HCT116 (cell line): ENCODE results near the gene COASY. TPM values are rescaled to one million over a fixed set of nuclear protein-coding genes. Genes with fewer than 3 reads are reported as not detected.

Experiments
- ATAC-seq: fragments of 200-7000 bp; cut with Tn5 transposase; 2 replicates; pipeline ENCODE4 v1.9.1; 2020; ENCODE audit warnings: mild to moderate bottlenecking, moderate library complexity
- BruUV-seq: library from RNA; stranded (reverse); fragments of 400-500 nt; replicated peaks from 2 replicates; lab custom pipeline; 2021; lab: Mats Ljungman, UMichigan
- CTCF ChIA-PET: fragments of 300-600 bp; sonication (Branson Sonifier 250); formaldehyde crosslinking; loops from one replicate; lab custom pipeline; 2021; ENCODE audit warnings: antibody characterized with exemption; lab: Charles Lee
- POLR2A ChIA-PET: fragments of 300-600, 350-600 bp; sonication (Branson Sonifier 250); formaldehyde crosslinking; loops from one replicate; lab custom pipeline; 2021; ENCODE audit warnings: antibody characterized with exemption; lab: Charles Lee
- RAD21 ChIA-PET, 2 experiments: fragments of 300-600 bp; sonication (Branson Sonifier 250); formaldehyde crosslinking; loops; one replicate each; lab custom pipeline; 2023; ENCODE audit warnings: low total read pairs in 2 of 2; ENCODE audit not compliant: uncharacterized antibody in 2 of 2, unreplicated experiment in 2 of 2, low non-redundant PET in 1 of 2; lab: Charles Lee
- DNase-seq: peaks from one replicate; pipeline ENCODE4 v3.0.0-alpha.2; 2010; ENCODE audit warnings: low read depth, low spot score
- H2AFZ ChIP-seq: fragments of 200-600 bp; shearing (Covaris generic), sonication (generic); 2 replicates; pipeline ENCODE4 v1.6.1; 2017; ENCODE audit warnings: low read depth, mixed run types, mixed read lengths, antibody characterized with exemption, low read length; ENCODE audit not compliant: poor library complexity, severe bottlenecking
- H3K27ac ChIP-seq: 2 replicates; pipeline ENCODE4 v1.5.1; 2012; ENCODE audit warnings: low read depth, low read length
- H3K27me3 ChIP-seq: fragments of 200-600 bp; sonication (generic); 2 replicates; pipeline ENCODE4 v1.6.1; 2016; ENCODE audit warnings: mixed run types, low read length, mixed read lengths; ENCODE audit not compliant: insufficient read depth
- H3K36me3 ChIP-seq, 2 experiments: fragments of 200-500 bp in 1 of 2; fragments of 200-600 bp in 1 of 2; sonication (Bioruptor generic) in 1 of 2; sonication (generic) in 1 of 2; 2 replicates each; pipeline versions ENCODE4 v1.5.1 to v1.6.1; 2014 to 2016; ENCODE audit warnings: low read length in 2 of 2, inconsistent platforms in 1 of 2, mixed read lengths in 1 of 2, mixed run types in 1 of 2; ENCODE audit not compliant: insufficient read depth in 2 of 2, control insufficient read depth in 1 of 2
- H3K4me1 ChIP-seq, 2 experiments: fragments of 200-600 bp in 1 of 2; sonication (generic) in 1 of 2; 2 replicates each; pipeline versions ENCODE4 v1.5.1 to v1.6.1; 2012 to 2017; ENCODE audit warnings: low read length in 2 of 2, inconsistent platforms in 1 of 2, mild to moderate bottlenecking in 1 of 2, mixed read lengths in 1 of 2, mixed run types in 1 of 2, moderate library complexity in 1 of 2; ENCODE audit not compliant: insufficient read depth in 2 of 2, control insufficient read depth in 1 of 2
- H3K4me2 ChIP-seq: fragments of 200-600 bp; sonication (generic); 2 replicates; pipeline ENCODE4 v1.6.1; 2017; ENCODE audit warnings: mixed run types, low read length, mixed read lengths
- H3K4me3 ChIP-seq, 2 experiments: fragments of 200-600 bp in 1 of 2; sonication (generic) in 1 of 2; replicated peaks in 1 of 2; 2 replicates each; pipeline ENCODE4 v1.5.1; 2011 to 2016; ENCODE audit warnings: low read length in 2 of 2, control low read depth in 1 of 2, low read depth in 1 of 2, mild to moderate bottlenecking in 1 of 2, mixed read lengths in 1 of 2, mixed run types in 1 of 2
- H3K79me2 ChIP-seq: fragments of 200-600 bp; sonication (generic); 2 replicates; pipeline ENCODE4 v1.6.1; 2017; ENCODE audit warnings: mild to moderate bottlenecking, mixed run types, low read length, moderate library complexity, mixed read lengths; ENCODE audit not compliant: insufficient read depth
- H3K9ac ChIP-seq: fragments of 200-600 bp; sonication (generic); 2 replicates; pipeline ENCODE4 v1.6.1; 2016; ENCODE audit warnings: low read length, mixed read lengths
- H3K9me2 ChIP-seq: fragments of 200-600 bp; sonication (generic), shearing (Covaris generic); 2 replicates; pipeline ENCODE4 v1.6.1; 2017; ENCODE audit warnings: mixed run types, mild to moderate bottlenecking, moderate library complexity; ENCODE audit not compliant: insufficient read depth
- H3K9me3 ChIP-seq, 2 experiments: fragments of 200-500 bp in 1 of 2; fragments of 200-600 bp in 1 of 2; sonication (Bioruptor generic) in 1 of 2; sonication (generic) in 1 of 2; 2 replicates each; pipeline ENCODE4 v1.6.1; 2014 to 2017; ENCODE audit warnings: low read length in 2 of 2, mixed read lengths in 2 of 2, inconsistent platforms in 1 of 2, low read depth in 1 of 2, mild to moderate bottlenecking in 1 of 2, mixed run types in 1 of 2, moderate library complexity in 1 of 2; ENCODE audit not compliant: control insufficient read depth in 1 of 2, insufficient read depth in 1 of 2
- H4K20me1 ChIP-seq: fragments of 200-600 bp; sonication (generic), shearing (Covaris generic); 2 replicates; pipeline ENCODE4 v1.6.1; 2017; ENCODE audit warnings: mixed run types, mild to moderate bottlenecking, moderate library complexity; ENCODE audit not compliant: insufficient read depth
- ATF3 ChIP-seq: IDR thresholded peaks from 2 replicates; pipeline ENCODE4 v1.6.1; 2012
- CBX3 ChIP-seq: IDR thresholded peaks from 2 replicates; pipeline ENCODE4 v1.6.1; 2012; ENCODE audit warnings: low read depth
- CTCF ChIP-seq, 3 experiments: fragments of 200-600 bp in 1 of 3; sonication (generic) in 1 of 3; IDR thresholded peaks in 2 of 3; conservative IDR thresholded peaks in 1 of 3; 2 replicates each; pipeline ENCODE4 v1.5.1; 2012 to 2017; ENCODE audit warnings: low read depth in 2 of 3, low read length in 2 of 3, antibody characterized with exemption in 1 of 3, borderline replicate concordance in 1 of 3, control low read depth in 1 of 3, mild to moderate bottlenecking in 1 of 3, mixed read lengths in 1 of 3, mixed run types in 1 of 3, moderate library complexity in 1 of 3; ENCODE audit not compliant: insufficient read depth in 1 of 3
- EZH2 ChIP-seq: fragments of 200-600 bp; sonication (generic); IDR thresholded peaks from 2 replicates; pipeline ENCODE4 v1.6.1; 2017; ENCODE audit warnings: antibody characterized with exemption, mixed run types
- FOSL1 ChIP-seq: IDR thresholded peaks from 2 replicates; pipeline ENCODE4 v1.6.1; 2012; ENCODE audit warnings: low read depth
- JUND ChIP-seq: IDR thresholded peaks from 2 replicates; pipeline ENCODE4 v1.6.1; 2012
- MAX ChIP-seq: IDR thresholded peaks from 2 replicates; pipeline ENCODE4 v1.6.1; 2012
- POLR2A ChIP-seq: IDR thresholded peaks from 2 replicates; pipeline ENCODE4 v1.7.0; 2011; ENCODE audit warnings: borderline replicate concordance; ENCODE audit not compliant: insufficient read depth, insufficient read length; ENCODE audit errors: extremely low read depth
- POLR2AphosphoS5 ChIP-seq: IDR thresholded peaks from 2 replicates; pipeline ENCODE4 v1.6.1; 2011; ENCODE audit warnings: mild to moderate bottlenecking, low read depth, low read length, moderate library complexity
- RAD21 ChIP-seq: IDR thresholded peaks from 2 replicates; pipeline ENCODE4 v1.6.1; 2012; ENCODE audit warnings: low read depth, mild to moderate bottlenecking
- SIN3A ChIP-seq: IDR thresholded peaks from 2 replicates; pipeline ENCODE4 v1.6.1; 2012; ENCODE audit warnings: low read depth
- SP1 ChIP-seq: IDR thresholded peaks from 2 replicates; pipeline ENCODE4 v1.6.1; 2012; ENCODE audit warnings: low read depth
- SRF ChIP-seq: IDR thresholded peaks from 2 replicates; pipeline ENCODE4 v1.6.1; 2012; ENCODE audit warnings: low read depth
- YY1 ChIP-seq: IDR thresholded peaks from 2 replicates; pipeline ENCODE4 v1.6.1; 2011; ENCODE audit warnings: low read length, low read depth, moderate library complexity, mild to moderate bottlenecking; ENCODE audit not compliant: insufficient replicate concordance; ENCODE audit errors: extremely low read depth
- ZBTB33 ChIP-seq: IDR thresholded peaks from 2 replicates; pipeline ENCODE4 v1.6.1; 2011; ENCODE audit warnings: mild to moderate bottlenecking, low read length, moderate library complexity; ENCODE audit not compliant: insufficient replicate concordance; ENCODE audit errors: extremely low read depth
- ZNF274 ChIP-seq: fragments of 200-500 bp; sonication (Bioruptor generic); IDR thresholded peaks from 2 replicates; pipeline ENCODE4 v1.6.1; 2014; ENCODE audit warnings: mild to moderate bottlenecking, low read depth, low read length, inconsistent platforms
- intact Hi-C: fragments of 100-400 bp; cut with micrococcal nuclease; formaldehyde crosslinking; loops from 2 replicates; pipeline ENCODE4 v1.10.0; 2022
- total RNA-seq: library from RNA; stranded (reverse); gene quantifications from one replicate; pipeline ENCODE4 v1.2.1, GENCODE V29; 2021; ENCODE audit not compliant: unreplicated experiment

COASY gene
- total RNA-seq, 1 experiment from 2014 or later = 137 TPM

DNA sequence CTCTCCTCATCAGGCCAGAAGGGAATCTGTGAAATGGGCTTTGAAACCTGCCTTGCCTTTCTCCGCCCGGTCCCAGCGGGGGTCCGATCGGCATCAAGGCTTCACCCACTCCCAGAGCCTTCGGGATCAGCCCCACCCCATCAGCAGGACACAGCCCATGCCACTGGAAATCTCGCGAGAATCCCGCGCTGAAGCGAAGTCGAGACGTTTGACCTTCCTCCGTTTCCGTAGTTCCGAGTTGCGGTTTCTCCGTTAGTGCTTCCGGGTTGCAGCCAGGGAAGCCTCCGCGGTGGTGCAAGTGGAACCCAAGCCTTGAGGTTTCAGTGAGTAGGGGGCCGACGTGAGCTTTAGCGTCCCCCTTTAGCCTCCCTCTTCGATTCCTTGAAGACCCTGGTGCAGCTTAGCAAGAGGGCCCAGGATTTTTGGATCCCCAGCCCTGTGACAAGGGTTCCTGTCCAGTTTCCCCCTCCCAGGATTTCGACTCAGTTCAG is at the start of gene COASY (continued):
- TF ChIP-seq CBX3 (no peak; the same call in 1 of the 2 replicates), ATF3 (no peak), SRF (no peak), POLR2A (peak; percentile 61), RAD21 (no peak)

- RAD21 ChIA-PET = no interaction called here
- H3K4me2 ChIP-seq = no peak overlapping the region
- CTCF ChIA-PET = no interaction called here
- H3K27ac ChIP-seq = no peak overlapping the region
- H3K4me1 ChIP-seq = peaks cover 0 to 2% of the 10 kb centered on the region in 2 experiments; a peak in 1 of 4 replicates
- no peaks in the 10 kb centered on the region for H3K9me2 ChIP-seq
- DNase-seq (no peak), ATAC-seq (no peak)
- H3K9me3 ChIP-seq = no peaks in the 10 kb centered on the region
- POLR2A ChIA-PET = no interaction called here
- no peaks in the 10 kb centered on the region for H4K20me1 ChIP-seq
- H3K36me3 ChIP-seq = peaks cover 9 to 16% of the 10 kb centered on the region in 2 experiments; a peak in 3 of 4 replicates
- no peak overlapping the region for H3K4me3 ChIP-seq
- H3K27me3 ChIP-seq = no peaks in the 10 kb centered on the region
- H2AFZ ChIP-seq = no peak overlapping the region
- H3K79me2 ChIP-seq = no peaks in the 10 kb centered on the region
- BruUV-seq = no TSS peak
- H3K9ac ChIP-seq = no peak overlapping the region
- TF ChIP-seq YY1 (no peak), POLR2AphosphoS5 (no peak), SP1 (no peak), EZH2 (no peak), CTCF (IDR thresholded peaks at IDR 0.05 in 2 of 3, conservative IDR thresholded peaks at IDR 0.05 in 1 of 3; ENCODE audit: borderline replicate concordance in 1 of 3, insufficient read depth in 1 of 3, low read depth in 2 of 3, low read length in 2 of 3) (no peak), ZNF274 (no peak), ZBTB33 (no peak), MAX (no peak), JUND (no peak), SIN3A (no peak), RAD21 (no peak), FOSL1 (no peak)
- intact Hi-C loops = no loop called here
Observed at GRCh38 chr17:42512246-42512645, 49.7 kb upstream of the COASY start.
